Glomerular visceral epithelial cell (primary cell): ENCODE measurements around the gene SCLT1.
"Not testable (repeated sequence)": the region's sequence is repeated elsewhere in the genome, so short reads cannot be mapped to it uniquely, and the experiment has no call there.

Experiments
- DNase-seq: peaks from one replicate; pipeline ENCODE4 v3.0.0-alpha.2; 2016; ENCODE audit errors: extremely low spot score

The SCLT1 gene

GRCh38 chr4:129093191-129093920, at the start of gene SCLT1:
TSS of gene SCLT1 (minus strand) at chr4:129093539. CDS start at chr4:129093103, 436 bp downstream.
- peak; percentile 98 for DNase-seq

- DNase-seq: no peak
Measured at GRCh38 chr4:129140521-129140920, 47.2 kb upstream of the SCLT1 start.

GRCh38 chr4:129138810-129139496, 45.6 kb upstream of the SCLT1 start:
- no peak for DNase-seq

GRCh38 chr4:129136433-129136832, 43.1 kb upstream of the SCLT1 start:
- DNase-seq: no peak

- no peak for DNase-seq
Measured at GRCh38 chr4:129131343-129131742, 38.0 kb upstream of the SCLT1 start.

- no peak for DNase-seq
Measured at GRCh38 chr4:129129143-129129542, 35.8 kb upstream of the SCLT1 start.

GRCh38 chr4:129126614-129127013, 33.3 kb upstream of the SCLT1 start:
- DNase-seq: not testable (repeated sequence)

GRCh38 chr4:129117705-129118104, 24.4 kb upstream of the SCLT1 start:
- DNase-seq: no peak

GRCh38 chr4:129113919-129114318, 20.6 kb upstream of the SCLT1 start:
- no peak for DNase-seq

- no peak for DNase-seq
Measured at GRCh38 chr4:129113434-129113833, 20.1 kb upstream of the SCLT1 start.

GRCh38 chr4:129111919-129112318, 18.6 kb upstream of the SCLT1 start:
- no peak for DNase-seq

GRCh38 chr4:129110931-129111330, 17.6 kb upstream of the SCLT1 start:
- no peak for DNase-seq

GRCh38 chr4:129109965-129110824, 16.9 kb upstream of the SCLT1 start:
- no peak for DNase-seq

- no peak for DNase-seq
Measured at GRCh38 chr4:129098531-129099001, 5.2 kb upstream of the SCLT1 start.

- peak; percentile 69 for DNase-seq
Measured at GRCh38 chr4:129095811-129096454, 2.6 kb upstream of the SCLT1 start, which contains the start of gene C4orf33. TSS of gene C4orf33 (plus strand) at chr4:129096152. CDS start at chr4:129102611, 6,459 bp downstream.

GRCh38 chr4:129094347-129094746, 1.0 kb upstream of the SCLT1 start:
- DNase-seq: no peak

GRCh38 chr4:129092631-129093190, 628 bp downstream of the SCLT1 start:
- DNase-seq: no peak

GRCh38 chr4:129087516-129087915, 5.8 kb downstream of the SCLT1 start:
- DNase-seq: no peak

- DNase-seq: no peak
Measured at GRCh38 chr4:129085472-129085871, 7.9 kb downstream of the SCLT1 start.

- DNase-seq: no peak
Measured at GRCh38 chr4:129082302-129082701, 11.0 kb downstream of the SCLT1 start.

- DNase-seq: no peak
Measured at GRCh38 chr4:129080129-129080528, 13.2 kb downstream of the SCLT1 start.
